Neural cell (in vitro differentiated cells): ENCODE data around the gene ETV3L. TPM values are rescaled to one million over a fixed set of nuclear protein-coding genes. Genes with fewer than 3 reads are reported as not detected.

Experiments used
- H2AFZ ChIP-seq: fragments of 200-600, 300-800 bp; sonication (generic), shearing (Covaris generic); 2 replicates; pipeline ENCODE4 v1.6.0; 2014; ENCODE audit warnings: low read depth, mild to moderate bottlenecking, antibody characterized with exemption, low read length, moderate library complexity
- H3F3A ChIP-seq: fragments of 200-600 bp; shearing (Covaris generic); 2 replicates; pipeline ENCODE4 v1.6.1; 2016; ENCODE audit warnings: mild to moderate bottlenecking, moderate library complexity, mixed read lengths, antibody characterized with exemption, low read length; ENCODE audit not compliant: insufficient read depth, poor library complexity, severe bottlenecking
- H3K27ac ChIP-seq: fragments of 200-600, 300-800 bp; sonication (generic), shearing (Covaris generic); 2 replicates; pipeline ENCODE4 v1.5.1; 2014; ENCODE audit warnings: mild to moderate bottlenecking, low read length, moderate library complexity
- H3K27me3 ChIP-seq: fragments of 300-800, 200-600 bp; sonication (generic), shearing (Covaris generic); 2 replicates; pipeline ENCODE4 v1.6.0; 2014; ENCODE audit warnings: mild to moderate bottlenecking, low read depth, low read length, moderate library complexity; ENCODE audit not compliant: insufficient read depth
- H3K36me3 ChIP-seq: fragments of 300-800, 200-600 bp; sonication (generic), shearing (Covaris generic); 2 replicates; pipeline ENCODE4 v1.5.1; 2014; ENCODE audit warnings: mild to moderate bottlenecking, antibody characterized with exemption, low read length, moderate library complexity; ENCODE audit not compliant: insufficient read depth
- H3K4me2 ChIP-seq: fragments of 300-800, 200-600 bp; sonication (generic), shearing (Covaris generic); 2 replicates; pipeline ENCODE4 v1.6.0; 2014; ENCODE audit warnings: mild to moderate bottlenecking, low read length
- H3K4me3 ChIP-seq: fragments of 300-800, 200-600 bp; sonication (generic), shearing (Covaris generic); 2 replicates; pipeline ENCODE4 v1.5.1; 2014; ENCODE audit warnings: mild to moderate bottlenecking, low read length, moderate library complexity
- H3K79me2 ChIP-seq: fragments of 200-600 bp; shearing (Covaris generic); replicated peaks from 2 replicates; pipeline ENCODE4 v1.6.0; 2014; ENCODE audit warnings: mild to moderate bottlenecking, low read length, moderate library complexity; ENCODE audit not compliant: insufficient read depth
- H3K9ac ChIP-seq: fragments of 300-800, 200-600 bp; sonication (generic), shearing (Covaris generic); 2 replicates; pipeline ENCODE4 v1.6.1; 2016; ENCODE audit warnings: mild to moderate bottlenecking, low read length, mixed read lengths
- H3K9me2 ChIP-seq: fragments of 200-600 bp; shearing (Covaris generic); 2 replicates; pipeline ENCODE4 v1.6.1; 2016; ENCODE audit warnings: mild to moderate bottlenecking, low read length, mixed read lengths; ENCODE audit not compliant: insufficient read depth
- H3K9me3 ChIP-seq: fragments of 200-600, 300-800 bp; sonication (generic), shearing (Covaris generic); 2 replicates; pipeline ENCODE4 v1.6.1; 2016; ENCODE audit warnings: mild to moderate bottlenecking, mixed run types, low read length, moderate library complexity, mixed read lengths
- H4K20me1 ChIP-seq: fragments of 200-600 bp; shearing (Covaris generic); 2 replicates; pipeline ENCODE4 v1.6.1; 2016; ENCODE audit warnings: mild to moderate bottlenecking, mixed run types; ENCODE audit not compliant: insufficient read depth
- CTCF ChIP-seq: fragments of 450-650 bp; IDR thresholded peaks from 2 replicates; pipeline ENCODE4 v1.5.1; 2014; ENCODE audit warnings: antibody characterized with exemption, mild to moderate bottlenecking, moderate library complexity; ENCODE audit not compliant: poor library complexity, severe bottlenecking
- EP300 ChIP-seq: fragments of 450-650 bp; conservative IDR thresholded peaks from 2 replicates; pipeline ENCODE4 v1.6.1; 2014; ENCODE audit warnings: antibody characterized with exemption, mild to moderate bottlenecking, moderate library complexity; ENCODE audit not compliant: poor library complexity, severe bottlenecking
- EZH2 ChIP-seq: fragments of 200-600, 300-800 bp; shearing (Covaris generic), sonication (generic); IDR thresholded peaks from 2 replicates; pipeline ENCODE4 v1.6.1; 2014; ENCODE audit warnings: antibody characterized with exemption, low read length, borderline replicate concordance, mild to moderate bottlenecking; ENCODE audit not compliant: insufficient read depth, poor library complexity, severe bottlenecking
- MXI1 ChIP-seq: fragments of 450-650 bp; conservative IDR thresholded peaks from 2 replicates; pipeline ENCODE4 v1.6.1; 2014; ENCODE audit warnings: antibody characterized with exemption, mild to moderate bottlenecking; ENCODE audit not compliant: poor library complexity, severe bottlenecking
- POLR2AphosphoS5 ChIP-seq: IDR thresholded peaks from 2 replicates; pipeline ENCODE4 v1.6.1; 2012
- RAD21 ChIP-seq: fragments of 450-650 bp; conservative IDR thresholded peaks from 2 replicates; pipeline ENCODE4 v1.6.1; 2014; ENCODE audit warnings: antibody characterized with exemption, mild to moderate bottlenecking, moderate library complexity
- REST ChIP-seq: IDR thresholded peaks from 2 replicates; pipeline ENCODE4 v1.6.1; 2012; ENCODE audit warnings: borderline replicate concordance
- SMC3 ChIP-seq: fragments of 450-650 bp; conservative IDR thresholded peaks from 2 replicates; pipeline ENCODE4 v1.6.1; 2014; ENCODE audit warnings: antibody characterized with exemption, mild to moderate bottlenecking, moderate library complexity; ENCODE audit not compliant: poor library complexity
- TAF1 ChIP-seq: IDR thresholded peaks from 2 replicates; pipeline ENCODE4 v1.6.1; 2012; ENCODE audit warnings: low read depth
- polyA plus RNA-seq: library from polyadenylated mRNA; depleted of rRNA; stranded (reverse); fragments of >200 nt; gene quantifications from 2 replicates; pipeline ENCODE4 v1.2.3, GENCODE V29; 2014

Gene ETV3L
- polyA plus RNA-seq, 1 donor from 2014 or later, result not detected

- Histone ChIP-seq H3K79me2 (no peaks in the 10 kb centered on the region), H3K9me2 (no peaks in the 10 kb centered on the region), H3K4me2 (no peak overlapping the region), H3K27me3 (no peaks in the 10 kb centered on the region), H3K9me3 (no peaks in the 10 kb centered on the region), H3K27ac (no peak overlapping the region), H2AFZ (no peak overlapping the region), H4K20me1 (no peaks in the 10 kb centered on the region), H3F3A (no peaks in the 10 kb centered on the region), H3K9ac (no peak overlapping the region), H3K4me3 (no peak overlapping the region), H3K36me3 (no peaks in the 10 kb centered on the region)
- no peak for TF ChIP-seq RAD21
- no peak for TF ChIP-seq EP300
- no peak for TF ChIP-seq CTCF
- TF ChIP-seq POLR2AphosphoS5, result no peak
- TF ChIP-seq EZH2, result no peak
- TF ChIP-seq MXI1, result no peak
- no peak for TF ChIP-seq REST
- TF ChIP-seq TAF1, result no peak
Measured at GRCh38 chr1:157107702-157108101, 8.1 kb upstream of the ETV3L start.

- Histone ChIP-seq H3K4me2 (no peak overlapping the region), H4K20me1 (no peaks in the 10 kb centered on the region), H3K79me2 (no peaks in the 10 kb centered on the region), H3K36me3 (no peaks in the 10 kb centered on the region), H3K9ac (no peak overlapping the region), H3K4me3 (no peak overlapping the region), H3K9me3 (no peaks in the 10 kb centered on the region), H3F3A (no peaks in the 10 kb centered on the region), H2AFZ (no peak overlapping the region), H3K27me3 (no peaks in the 10 kb centered on the region), H3K9me2 (no peaks in the 10 kb centered on the region), H3K27ac (no peak overlapping the region)
- TF ChIP-seq POLR2AphosphoS5, result no peak
- TF ChIP-seq EP300, result no peak
- TF ChIP-seq CTCF, result no peak
- no peak for TF ChIP-seq TAF1
- no peak for TF ChIP-seq EZH2
- TF ChIP-seq REST, result no peak
- TF ChIP-seq MXI1, result no peak
- TF ChIP-seq SMC3, result no peak
- no peak for TF ChIP-seq RAD21
Measured at GRCh38 chr1:157106813-157107189, 7.2 kb upstream of the ETV3L start.
